COLO829 (cell line): ENCODE measurements around the gene LDLRAD3.

Experiments used
- DNase-seq: peaks from one replicate; pipeline ENCODE4 v3.0.0; 2012; ENCODE audit warnings: low spot score

The LDLRAD3 gene

GRCh38 chr11:36048496-36049247, 104.8 kb downstream of the LDLRAD3 start:
- no peak for DNase-seq

GRCh38 chr11:36051235-36052144, 107.6 kb downstream of the LDLRAD3 start:
- DNase-seq: no peak

- no peak for DNase-seq
Measured at GRCh38 chr11:36053281-36053680, 109.4 kb downstream of the LDLRAD3 start.

GRCh38 chr11:36053862-36054261, 110.0 kb downstream of the LDLRAD3 start:
- peak; percentile 45 for DNase-seq

- DNase-seq: no peak
Measured at GRCh38 chr11:36054628-36055027, 110.8 kb downstream of the LDLRAD3 start.

GRCh38 chr11:36056160-36056751, 112.4 kb downstream of the LDLRAD3 start:
- DNase-seq: peak; percentile 23

- no peak for DNase-seq
Measured at GRCh38 chr11:36057379-36058042, 113.6 kb downstream of the LDLRAD3 start.

GRCh38 chr11:36059660-36060059, 115.8 kb downstream of the LDLRAD3 start:
- DNase-seq: no peak

- no peak for DNase-seq
Measured at GRCh38 chr11:36060926-36061325, 117.1 kb downstream of the LDLRAD3 start.

GRCh38 chr11:36061471-36061870, 117.6 kb downstream of the LDLRAD3 start:
- DNase-seq: no peak

- DNase-seq: no peak
Measured at GRCh38 chr11:36062796-36063365, 119.0 kb downstream of the LDLRAD3 start.

GRCh38 chr11:36065436-36065835, 121.6 kb downstream of the LDLRAD3 start:
- no peak for DNase-seq

- no peak for DNase-seq
Measured at GRCh38 chr11:36066891-36067290, 123.0 kb downstream of the LDLRAD3 start.

- DNase-seq: no peak
Measured at GRCh38 chr11:36069576-36070212, 125.8 kb downstream of the LDLRAD3 start.

GRCh38 chr11:36070213-36070953, 126.5 kb downstream of the LDLRAD3 start:
- DNase-seq: no peak

GRCh38 chr11:36070954-36071330, 127.1 kb downstream of the LDLRAD3 start:
- no peak for DNase-seq

GRCh38 chr11:36071917-36072500, 128.1 kb downstream of the LDLRAD3 start:
- DNase-seq: no peak

- no peak for DNase-seq
Measured at GRCh38 chr11:36073411-36074203, 129.7 kb downstream of the LDLRAD3 start.

GRCh38 chr11:36074941-36075431, 131.1 kb downstream of the LDLRAD3 start:
- no peak for DNase-seq
